HCT116 (cell line): ENCODE data around the gene MYH14. TPM values are rescaled to one million over a fixed set of nuclear protein-coding genes. Genes with fewer than 3 reads are reported as not detected.

Experiments
- ATAC-seq: fragments of 200-7000 bp; cut with Tn5 transposase; 2 replicates; pipeline ENCODE4 v1.9.1; 2020; ENCODE audit warnings: mild to moderate bottlenecking, moderate library complexity
- BruUV-seq: library from RNA; stranded (reverse); fragments of 400-500 nt; replicated peaks from 2 replicates; lab custom pipeline; 2021; lab: Mats Ljungman, UMichigan
- CTCF ChIA-PET: fragments of 300-600 bp; sonication (Branson Sonifier 250); formaldehyde crosslinking; loops from one replicate; lab custom pipeline; 2021; ENCODE audit warnings: antibody characterized with exemption; lab: Charles Lee
- POLR2A ChIA-PET: fragments of 300-600, 350-600 bp; sonication (Branson Sonifier 250); formaldehyde crosslinking; loops from one replicate; lab custom pipeline; 2021; ENCODE audit warnings: antibody characterized with exemption; lab: Charles Lee
- RAD21 ChIA-PET, 2 experiments: fragments of 300-600 bp; sonication (Branson Sonifier 250); formaldehyde crosslinking; loops; one replicate each; lab custom pipeline; 2023; ENCODE audit warnings: low total read pairs in 2 of 2; ENCODE audit not compliant: uncharacterized antibody in 2 of 2, unreplicated experiment in 2 of 2, low non-redundant PET in 1 of 2; lab: Charles Lee
- DNase-seq: peaks from one replicate; pipeline ENCODE4 v3.0.0-alpha.2; 2010; ENCODE audit warnings: low read depth, low spot score
- H2AFZ ChIP-seq: fragments of 200-600 bp; shearing (Covaris generic), sonication (generic); 2 replicates; pipeline ENCODE4 v1.6.1; 2017; ENCODE audit warnings: low read depth, mixed run types, mixed read lengths, antibody characterized with exemption, low read length; ENCODE audit not compliant: poor library complexity, severe bottlenecking
- H3K27ac ChIP-seq: 2 replicates; pipeline ENCODE4 v1.5.1; 2012; ENCODE audit warnings: low read depth, low read length
- H3K27me3 ChIP-seq: fragments of 200-600 bp; sonication (generic); 2 replicates; pipeline ENCODE4 v1.6.1; 2016; ENCODE audit warnings: mixed run types, low read length, mixed read lengths; ENCODE audit not compliant: insufficient read depth
- H3K36me3 ChIP-seq, 2 experiments: fragments of 200-500 bp in 1 of 2; fragments of 200-600 bp in 1 of 2; sonication (Bioruptor generic) in 1 of 2; sonication (generic) in 1 of 2; 2 replicates each; pipeline versions ENCODE4 v1.5.1 to v1.6.1; 2014 to 2016; ENCODE audit warnings: low read length in 2 of 2, inconsistent platforms in 1 of 2, mixed read lengths in 1 of 2, mixed run types in 1 of 2; ENCODE audit not compliant: insufficient read depth in 2 of 2, control insufficient read depth in 1 of 2
- H3K4me1 ChIP-seq, 2 experiments: fragments of 200-600 bp in 1 of 2; sonication (generic) in 1 of 2; 2 replicates each; pipeline versions ENCODE4 v1.5.1 to v1.6.1; 2012 to 2017; ENCODE audit warnings: low read length in 2 of 2, inconsistent platforms in 1 of 2, mild to moderate bottlenecking in 1 of 2, mixed read lengths in 1 of 2, mixed run types in 1 of 2, moderate library complexity in 1 of 2; ENCODE audit not compliant: insufficient read depth in 2 of 2, control insufficient read depth in 1 of 2
- H3K4me2 ChIP-seq: fragments of 200-600 bp; sonication (generic); 2 replicates; pipeline ENCODE4 v1.6.1; 2017; ENCODE audit warnings: mixed run types, low read length, mixed read lengths
- H3K4me3 ChIP-seq, 2 experiments: fragments of 200-600 bp in 1 of 2; sonication (generic) in 1 of 2; replicated peaks in 1 of 2; 2 replicates each; pipeline ENCODE4 v1.5.1; 2011 to 2016; ENCODE audit warnings: low read length in 2 of 2, control low read depth in 1 of 2, low read depth in 1 of 2, mild to moderate bottlenecking in 1 of 2, mixed read lengths in 1 of 2, mixed run types in 1 of 2
- H3K79me2 ChIP-seq: fragments of 200-600 bp; sonication (generic); 2 replicates; pipeline ENCODE4 v1.6.1; 2017; ENCODE audit warnings: mild to moderate bottlenecking, mixed run types, low read length, moderate library complexity, mixed read lengths; ENCODE audit not compliant: insufficient read depth
- H3K9ac ChIP-seq: fragments of 200-600 bp; sonication (generic); 2 replicates; pipeline ENCODE4 v1.6.1; 2016; ENCODE audit warnings: low read length, mixed read lengths
- H3K9me2 ChIP-seq: fragments of 200-600 bp; sonication (generic), shearing (Covaris generic); 2 replicates; pipeline ENCODE4 v1.6.1; 2017; ENCODE audit warnings: mixed run types, mild to moderate bottlenecking, moderate library complexity; ENCODE audit not compliant: insufficient read depth
- H3K9me3 ChIP-seq, 2 experiments: fragments of 200-500 bp in 1 of 2; fragments of 200-600 bp in 1 of 2; sonication (Bioruptor generic) in 1 of 2; sonication (generic) in 1 of 2; 2 replicates each; pipeline ENCODE4 v1.6.1; 2014 to 2017; ENCODE audit warnings: low read length in 2 of 2, mixed read lengths in 2 of 2, inconsistent platforms in 1 of 2, low read depth in 1 of 2, mild to moderate bottlenecking in 1 of 2, mixed run types in 1 of 2, moderate library complexity in 1 of 2; ENCODE audit not compliant: control insufficient read depth in 1 of 2, insufficient read depth in 1 of 2
- H4K20me1 ChIP-seq: fragments of 200-600 bp; sonication (generic), shearing (Covaris generic); 2 replicates; pipeline ENCODE4 v1.6.1; 2017; ENCODE audit warnings: mixed run types, mild to moderate bottlenecking, moderate library complexity; ENCODE audit not compliant: insufficient read depth
- ATF3 ChIP-seq: IDR thresholded peaks from 2 replicates; pipeline ENCODE4 v1.6.1; 2012
- CBX3 ChIP-seq: IDR thresholded peaks from 2 replicates; pipeline ENCODE4 v1.6.1; 2012; ENCODE audit warnings: low read depth
- CEBPB ChIP-seq: IDR thresholded peaks from 2 replicates; pipeline ENCODE4 v1.6.1; 2012; ENCODE audit warnings: low read depth
- EGR1 ChIP-seq: IDR thresholded peaks from 2 replicates; pipeline ENCODE4 v1.6.1; 2012; ENCODE audit warnings: low read depth
- ELF1 ChIP-seq: IDR thresholded peaks from 2 replicates; pipeline ENCODE4 v1.6.1; 2012; ENCODE audit warnings: low read depth, borderline replicate concordance
- EZH2 ChIP-seq: fragments of 200-600 bp; sonication (generic); IDR thresholded peaks from 2 replicates; pipeline ENCODE4 v1.6.1; 2017; ENCODE audit warnings: antibody characterized with exemption, mixed run types
- POLR2A ChIP-seq: IDR thresholded peaks from 2 replicates; pipeline ENCODE4 v1.7.0; 2011; ENCODE audit warnings: borderline replicate concordance; ENCODE audit not compliant: insufficient read depth, insufficient read length; ENCODE audit errors: extremely low read depth
- POLR2AphosphoS5 ChIP-seq: IDR thresholded peaks from 2 replicates; pipeline ENCODE4 v1.6.1; 2011; ENCODE audit warnings: mild to moderate bottlenecking, low read depth, low read length, moderate library complexity
- SIN3A ChIP-seq: IDR thresholded peaks from 2 replicates; pipeline ENCODE4 v1.6.1; 2012; ENCODE audit warnings: low read depth
- SP1 ChIP-seq: IDR thresholded peaks from 2 replicates; pipeline ENCODE4 v1.6.1; 2012; ENCODE audit warnings: low read depth
- SRF ChIP-seq: IDR thresholded peaks from 2 replicates; pipeline ENCODE4 v1.6.1; 2012; ENCODE audit warnings: low read depth
- TCF7L2 ChIP-seq: IDR thresholded peaks from 2 replicates; pipeline ENCODE4 v1.7.0; 2011; ENCODE audit warnings: borderline replicate concordance, inconsistent platforms; ENCODE audit not compliant: insufficient read depth, insufficient read length; ENCODE audit errors: extremely low read depth
- YY1 ChIP-seq: IDR thresholded peaks from 2 replicates; pipeline ENCODE4 v1.6.1; 2011; ENCODE audit warnings: low read length, low read depth, moderate library complexity, mild to moderate bottlenecking; ENCODE audit not compliant: insufficient replicate concordance; ENCODE audit errors: extremely low read depth
- ZFX ChIP-seq: fragments of 450-650 bp; IDR thresholded peaks from 2 replicates; pipeline ENCODE4 v1.6.1; 2017
- ZNF274 ChIP-seq: fragments of 200-500 bp; sonication (Bioruptor generic); IDR thresholded peaks from 2 replicates; pipeline ENCODE4 v1.6.1; 2014; ENCODE audit warnings: mild to moderate bottlenecking, low read depth, low read length, inconsistent platforms
- intact Hi-C: fragments of 100-400 bp; cut with micrococcal nuclease; formaldehyde crosslinking; loops from 2 replicates; pipeline ENCODE4 v1.10.0; 2022
- total RNA-seq: library from RNA; stranded (reverse); gene quantifications from one replicate; pipeline ENCODE4 v1.2.1, GENCODE V29; 2021; ENCODE audit not compliant: unreplicated experiment
- TF ChIP-seq, protein P1 (sequence below): IDR thresholded peaks from 2 replicates; pipeline ENCODE4 v1.6.1; 2011; ENCODE audit warnings: mild to moderate bottlenecking, low read length, moderate library complexity; ENCODE audit not compliant: insufficient replicate concordance; ENCODE audit errors: extremely low read depth

Gene MYH14
- total RNA-seq, 1 experiment from 2014 or later, result 60.1 TPM

DNA sequence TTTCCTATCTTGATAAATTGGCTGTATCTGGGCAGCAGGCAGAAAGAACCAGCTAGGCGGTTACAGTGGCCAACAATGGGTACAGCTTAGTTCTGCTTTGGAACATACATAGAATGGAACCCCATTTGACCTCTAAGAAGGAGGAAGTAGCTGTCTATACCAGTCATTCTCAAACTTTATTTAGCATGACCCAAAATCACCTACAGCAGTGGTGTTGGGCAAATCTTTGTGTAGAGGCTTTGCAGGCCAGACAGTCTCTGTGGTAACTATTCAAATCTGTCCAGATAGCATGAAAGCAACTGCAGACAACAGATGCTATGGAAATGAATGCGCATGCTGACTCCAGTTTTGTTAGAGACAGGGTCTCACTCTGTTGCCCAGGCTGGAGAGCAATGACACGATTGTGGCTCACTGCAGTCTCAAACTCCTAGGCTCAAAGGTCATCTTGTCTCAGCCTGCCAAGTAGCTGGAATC lies 137.7 kb downstream of the MYH14 start:
- Histone ChIP-seq H3K36me3 (no peaks in the 10 kb centered on the region), H2AFZ (no peak overlapping the region), H3K9me2 (no peaks in the 10 kb centered on the region), H3K27ac (no peak overlapping the region), H3K4me2 (no peak overlapping the region), H3K9ac (no peak overlapping the region), H3K4me1 (no peaks in the 10 kb centered on the region), H3K9me3 (no peaks in the 10 kb centered on the region), H3K4me3 (no peak overlapping the region), H3K79me2 (no peaks in the 10 kb centered on the region), H3K27me3 (no peaks in the 10 kb centered on the region), H4K20me1 (no peaks in the 10 kb centered on the region)
- ChIA-PET POLR2A (interaction anchor here (1.1 kb wide), 1 partner anchor 12 kb away, joined by 3 read pairs; the partner anchor contains the start of gene KCNC3), RAD21 (no interaction called here), CTCF (no interaction called here)
- intact Hi-C loops, result no loop called here
- DNase-seq (no peak), ATAC-seq (no peak)
- TF ChIP-seq ELF1 (no peak), SP1 (no peak)
- no TSS peak for BruUV-seq

- ATAC-seq, result no peak
- no peak overlapping the region for H3K4me3 ChIP-seq
- no peak overlapping the region for H2AFZ ChIP-seq
- TF ChIP-seq EZH2, result no peak
- no peak for TF ChIP-seq POLR2A
- no peak for TF ChIP-seq SIN3A
- no peak for TF ChIP-seq SP1
- TF ChIP-seq ZNF274, result no peak
- TF ChIP-seq POLR2AphosphoS5, result no peak
- no peak for TF ChIP-seq CBX3
- TF ChIP-seq, protein P1, sequence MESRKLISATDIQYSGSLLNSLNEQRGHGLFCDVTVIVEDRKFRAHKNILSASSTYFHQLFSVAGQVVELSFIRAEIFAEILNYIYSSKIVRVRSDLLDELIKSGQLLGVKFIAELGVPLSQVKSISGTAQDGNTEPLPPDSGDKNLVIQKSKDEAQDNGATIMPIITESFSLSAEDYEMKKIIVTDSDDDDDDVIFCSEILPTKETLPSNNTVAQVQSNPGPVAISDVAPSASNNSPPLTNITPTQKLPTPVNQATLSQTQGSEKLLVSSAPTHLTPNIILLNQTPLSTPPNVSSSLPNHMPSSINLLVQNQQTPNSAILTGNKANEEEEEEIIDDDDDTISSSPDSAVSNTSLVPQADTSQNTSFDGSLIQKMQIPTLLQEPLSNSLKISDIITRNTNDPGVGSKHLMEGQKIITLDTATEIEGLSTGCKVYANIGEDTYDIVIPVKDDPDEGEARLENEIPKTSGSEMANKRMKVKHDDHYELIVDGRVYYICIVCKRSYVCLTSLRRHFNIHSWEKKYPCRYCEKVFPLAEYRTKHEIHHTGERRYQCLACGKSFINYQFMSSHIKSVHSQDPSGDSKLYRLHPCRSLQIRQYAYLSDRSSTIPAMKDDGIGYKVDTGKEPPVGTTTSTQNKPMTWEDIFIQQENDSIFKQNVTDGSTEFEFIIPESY, result no peak
- no peak for TF ChIP-seq SRF
- TF ChIP-seq EGR1, result no peak
- no peak for TF ChIP-seq YY1
- no peak for TF ChIP-seq ATF3
- no peak for TF ChIP-seq TCF7L2
- no peak for TF ChIP-seq CEBPB
- TF ChIP-seq ZFX, result no peak
- no peaks in the 10 kb centered on the region for H3K36me3 ChIP-seq
- H4K20me1 ChIP-seq, result no peaks in the 10 kb centered on the region
- ChIA-PET RAD21 (no interaction called here), CTCF (interaction anchor here (1.7 kb wide), 1 partner anchor 15 kb away, joined by 5 read pairs; the partner anchor contains the start of gene KCNC3), POLR2A (no interaction called here)
- no peak for DNase-seq
- H3K4me2 ChIP-seq, result no peak overlapping the region
- H3K79me2 ChIP-seq, result no peaks in the 10 kb centered on the region
- H3K9me3 ChIP-seq, result no peaks in the 10 kb centered on the region
- H3K9ac ChIP-seq, result no peak overlapping the region
- no peaks in the 10 kb centered on the region for H3K27me3 ChIP-seq
- no TSS peak for BruUV-seq
- intact Hi-C loops, result no loop called here
- H3K27ac ChIP-seq, result no peak overlapping the region
- no peaks in the 10 kb centered on the region for H3K9me2 ChIP-seq
- H3K4me1 ChIP-seq, result no peaks in the 10 kb centered on the region
Observed at GRCh38 chr19:50344661-50345318, 141.4 kb downstream of the MYH14 start.
